GM10248 (cell line): ENCODE results near the gene TBL3.
A peak's percentile ranks its signal among the peaks of the same experiment; 100 is the strongest.

Experiments used
- CTCF ChIA-PET: fragments of 300-600 bp; sonication (Branson Sonifier 250); formaldehyde crosslinking; extraction: SDS; loops from one replicate; lab custom pipeline; 2021; ENCODE audit warnings: antibody characterized with exemption; lab: Yijun Ruan, JAX
- POLR2A ChIA-PET: fragments of 350-650 bp; sonication (Branson Sonifier 250); formaldehyde crosslinking; extraction: SDS; loops from one replicate; lab custom pipeline; 2020; ENCODE audit warnings: antibody characterized with exemption; lab: Yijun Ruan, JAX
- DNase-seq: peaks from one replicate; pipeline ENCODE4 v3.0.0; 2012; ENCODE audit errors: extremely low spot score
- CTCF ChIP-seq: IDR thresholded peaks from 2 replicates; pipeline ENCODE4 v1.5.1; 2012; ENCODE audit warnings: mild to moderate bottlenecking, low read depth; ENCODE audit errors: extremely low read depth, missing control alignments, control extremely low read depth

The TBL3 gene

GRCh38 chr16:1964506-1965395, 7.1 kb upstream of the TBL3 start, which contains the start of gene RPS2:
Gene RPS2, minus strand, starts transcription at chr16:1964826. Its CDS starts 201 bp downstream, at chr16:1964625.
- DNase-seq = peak; percentile 100
- ChIA-PET CTCF (interaction anchor here (1.0 to 1.6 kb wide), 4 partner anchors 19 to 176 kb away, joined by 3 to 5 read pairs (median 4); partner anchors contain the start of gene GFER), POLR2A (interaction anchor here (0.5 to 2.5 kb wide), 36 partner anchors 9 to 1647 kb away, joined by 3 to 24 read pairs (median 4); partner anchors contain the start of genes ECI1, GFER, MAPK8IP3 and MLST8)
- no peak for TF ChIP-seq CTCF

GRCh38 chr16:1965396-1966001, 6.4 kb upstream of the TBL3 start:
- DNase-seq = no peak
- TF ChIP-seq CTCF = no peak
- POLR2A ChIA-PET = interaction anchor here (0.5 to 2.5 kb wide), 28 partner anchors 8 to 1514 kb away, joined by 3 to 24 read pairs (median 6); partner anchors contain the start of genes ECI1, GFER, MAPK8IP3 and MSRB1
- CTCF ChIA-PET = interaction anchor here (0.9 to 1.6 kb wide), 5 partner anchors 17 to 175 kb away, joined by 3 to 5 read pairs (median 3); partner anchors contain the start of gene GFER

GRCh38 chr16:1966460-1966859, 5.4 kb upstream of the TBL3 start, which contains the start of gene RNF151:
Gene RNF151, plus strand, starts transcription at chr16:1966856. Its CDS starts 26 bp downstream, at chr16:1966882.
- CTCF ChIA-PET = interaction anchor here (1.6 kb wide), 1 partner anchor 18 kb away, joined by 3 read pairs; the partner anchor contains the start of gene GFER
- POLR2A ChIA-PET = interaction anchor here (1.3 to 2.5 kb wide), 3 partner anchors 10 to 189 kb away, joined by 5 to 22 read pairs (median 19); partner anchors contain the start of gene TRAF7

GRCh38 chr16:1968146-1968953, 3.5 kb upstream of the TBL3 start:
- no peak for DNase-seq
- ChIA-PET POLR2A (no interaction called here), CTCF (interaction anchor here (1.5 kb wide), 1 partner anchor 35 kb away, joined by 7 read pairs; no protein-coding TSS in a partner anchor)
- TF ChIP-seq CTCF = no peak

More at GRCh38 chr16:1966460-1966859, 5.4 kb upstream of the TBL3 start, which contains the start of gene RNF151:
- no peak for DNase-seq
- no peak for TF ChIP-seq CTCF

- DNase-seq = no peak
- ChIA-PET CTCF (interaction anchor here (0.7 to 1.2 kb wide), 3 partner anchors 11 to 76 kb away, joined by 3 to 5 read pairs (median 3); partner anchors contain the start of genes NTHL1 and TSC2), POLR2A (interaction anchor here (1.2 to 1.3 kb wide), 2 partner anchors 10 to 183 kb away, joined by 3 read pairs; partner anchors contain the start of gene TRAF7)
- TF ChIP-seq CTCF = no peak
Observed at GRCh38 chr16:1972490-1972877, 631 bp downstream of the TBL3 start.
